Peyer's patch (tissue), 4 donors: ENCODE results near the gene POU2AF2.

Experiments
- POLR2A ChIP-seq, 2 donors: fragments of 450-650 bp; IDR thresholded peaks; one replicate each; pipeline ENCODE4 v1.5.1; 2017; ENCODE audit warnings: antibody characterized with exemption in 2 of 2, mild to moderate bottlenecking in 2 of 2, moderate library complexity in 2 of 2
- TF ChIP-seq, protein P1 (sequence below), 6 experiments: fragments of 450-650 bp in 4 of 6; fragments of 200-600 bp in 2 of 6; sonication (generic) in 1 of 6; IDR thresholded peaks; one replicate each; pipeline ENCODE4 v1.5.1; 2017 to 2019; ENCODE audit warnings: antibody characterized with exemption in 6 of 6, mild to moderate bottlenecking in 3 of 6, moderate library complexity in 1 of 6

DNA sequence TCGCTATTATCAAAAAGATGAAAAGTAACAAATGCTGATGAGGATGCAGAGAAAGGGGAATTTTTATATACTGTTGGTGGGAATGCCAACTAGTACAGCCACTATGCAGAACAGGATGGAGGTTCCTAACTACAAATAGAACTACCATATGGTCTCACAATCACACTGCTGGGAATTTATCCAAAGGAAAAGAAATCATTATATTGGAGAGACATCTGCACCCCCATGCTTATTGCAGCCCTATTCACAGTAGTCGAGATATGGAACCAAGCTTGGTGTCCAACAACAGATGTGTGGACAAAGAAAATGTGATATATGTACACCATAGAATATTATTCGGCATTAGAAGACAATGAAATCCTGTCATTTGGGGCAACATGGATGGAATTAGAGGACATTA lies 19.6 kb upstream of the POU2AF2 start:
- TF ChIP-seq, protein P1, sequence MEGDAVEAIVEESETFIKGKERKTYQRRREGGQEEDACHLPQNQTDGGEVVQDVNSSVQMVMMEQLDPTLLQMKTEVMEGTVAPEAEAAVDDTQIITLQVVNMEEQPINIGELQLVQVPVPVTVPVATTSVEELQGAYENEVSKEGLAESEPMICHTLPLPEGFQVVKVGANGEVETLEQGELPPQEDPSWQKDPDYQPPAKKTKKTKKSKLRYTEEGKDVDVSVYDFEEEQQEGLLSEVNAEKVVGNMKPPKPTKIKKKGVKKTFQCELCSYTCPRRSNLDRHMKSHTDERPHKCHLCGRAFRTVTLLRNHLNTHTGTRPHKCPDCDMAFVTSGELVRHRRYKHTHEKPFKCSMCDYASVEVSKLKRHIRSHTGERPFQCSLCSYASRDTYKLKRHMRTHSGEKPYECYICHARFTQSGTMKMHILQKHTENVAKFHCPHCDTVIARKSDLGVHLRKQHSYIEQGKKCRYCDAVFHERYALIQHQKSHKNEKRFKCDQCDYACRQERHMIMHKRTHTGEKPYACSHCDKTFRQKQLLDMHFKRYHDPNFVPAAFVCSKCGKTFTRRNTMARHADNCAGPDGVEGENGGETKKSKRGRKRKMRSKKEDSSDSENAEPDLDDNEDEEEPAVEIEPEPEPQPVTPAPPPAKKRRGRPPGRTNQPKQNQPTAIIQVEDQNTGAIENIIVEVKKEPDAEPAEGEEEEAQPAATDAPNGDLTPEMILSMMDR (IDR thresholded peaks at IDR 0.05): no peak
- no peak for TF ChIP-seq POLR2A (IDR thresholded peaks at IDR 0.05)
